ENCODE results near the gene FAM234B.
"Not testable (repeated sequence)": the region's sequence is repeated elsewhere in the genome, so short reads cannot be mapped to it uniquely, and the experiment has no call there.

Gene FAM234B

GRCh38 chr12:13024531-13024916, 19.7 kb upstream of the FAM234B start:
- no peak for DNase-seq

GRCh38 chr12:13026286-13026685, 17.9 kb upstream of the FAM234B start:
- DNase-seq: no peak

- no peak for DNase-seq
Observed at GRCh38 chr12:13027032-13027431, 17.1 kb upstream of the FAM234B start.

GRCh38 chr12:13027508-13027907, 16.7 kb upstream of the FAM234B start:
- no peak for DNase-seq

GRCh38 chr12:13028825-13029570, 15.2 kb upstream of the FAM234B start:
- no peak for DNase-seq

- no peak for DNase-seq
Observed at GRCh38 chr12:13030541-13031291, 13.5 kb upstream of the FAM234B start.

GRCh38 chr12:13032164-13032563, 12.0 kb upstream of the FAM234B start:
- DNase-seq: no peak

- no peak for DNase-seq
Observed at GRCh38 chr12:13033476-13033875, 10.7 kb upstream of the FAM234B start.

GRCh38 chr12:13035335-13035734, 8.8 kb upstream of the FAM234B start:
- not testable (repeated sequence) for DNase-seq

- DNase-seq: no peak
Observed at GRCh38 chr12:13036881-13037280, 7.3 kb upstream of the FAM234B start.

GRCh38 chr12:13038491-13039161, 5.6 kb upstream of the FAM234B start:
- no peak for DNase-seq

GRCh38 chr12:13039328-13039956, 4.7 kb upstream of the FAM234B start:
- DNase-seq: no peak

- DNase-seq: no peak
Observed at GRCh38 chr12:13041224-13041623, 3.0 kb upstream of the FAM234B start.

- no peak for DNase-seq
Observed at GRCh38 chr12:13042666-13043230, 1.4 kb upstream of the FAM234B start.

- DNase-seq: no peak
Observed at GRCh38 chr12:13044906-13045299, 722 bp downstream of the FAM234B start.

- DNase-seq: no peak
Observed at GRCh38 chr12:13045816-13046215, 1.6 kb downstream of the FAM234B start.

GRCh38 chr12:13046964-13047363, 2.8 kb downstream of the FAM234B start:
- DNase-seq: no peak

- DNase-seq: no peak
Observed at GRCh38 chr12:13049816-13050215, 5.6 kb downstream of the FAM234B start.

GRCh38 chr12:13052421-13052820, 8.2 kb downstream of the FAM234B start:
- DNase-seq: no peak

GRCh38 chr12:13053617-13054016, 9.4 kb downstream of the FAM234B start:
- not testable (repeated sequence) for DNase-seq

- DNase-seq: no peak
Observed at GRCh38 chr12:13060581-13060980, 16.4 kb downstream of the FAM234B start.

- DNase-seq: no peak
Observed at GRCh38 chr12:13061377-13061776, 17.2 kb downstream of the FAM234B start.

GRCh38 chr12:13062669-13063068, 18.5 kb downstream of the FAM234B start:
- no peak for DNase-seq
